Measurements from ENCODE around the gene PRR7. TPM values are rescaled to one million over a fixed set of nuclear protein-coding genes. Genes with fewer than 3 reads are reported as not detected.
"Not testable (repeated sequence)": the region's sequence is repeated elsewhere in the genome, so short reads cannot be mapped to it uniquely, and the experiment has no call there.

PRR7 gene
- total and polyA plus RNA-seq, 2 experiments from 2014 or later: 7.6 to 9.7 TPM

GRCh38 chr5:177484902-177485549, 38.4 kb downstream of the PRR7 start:
- Mint-ChIP-seq H3K36me3 (ENCODE audit: low read depth) (peaks cover 69% of the 10 kb centered on the region), H3K27ac (no peak overlapping the region), H3K9me3 (peaks cover 2% of the 10 kb centered on the region; the same call in 1 of the 3 replicates), H3K4me3 (no peak overlapping the region), H3K4me1 (peaks cover 2% of the 10 kb centered on the region; the same call in 2 of the 3 replicates), H3K27me3 (ENCODE audit: insufficient read depth, low read depth, poor library complexity) (peaks cover 23% of the 10 kb centered on the region)
- Histone ChIP-seq H3K27me3 (ENCODE audit: insufficient read depth) (no peaks in the 10 kb centered on the region), H4K20me1 (replicated peaks; ENCODE audit: insufficient read depth) (no peaks in the 10 kb centered on the region; the same call in 1 of the 2 replicates), H3K36me3 (ENCODE audit: insufficient read depth) (peaks cover 14% of the 10 kb centered on the region), H3K4me2 (no peak overlapping the region), H3K4me3 (no peak overlapping the region), H2AFZ (no peak overlapping the region), H3K4me1 (ENCODE audit: insufficient read depth) (no peaks in the 10 kb centered on the region), H3F3A (replicated peaks; ENCODE audit: low read depth) (0 out of 2 replicates have a peak, but pooled peaks cover 4% of the 10 kb centered on the region), H3K27ac (ENCODE audit: low read depth) (no peak overlapping the region), H3K9me2 (ENCODE audit: insufficient read depth) (no peaks in the 10 kb centered on the region), H3K79me2 (replicated peaks; ENCODE audit: insufficient read depth) (no peaks in the 10 kb centered on the region)
- ATAC-seq (peak; percentile 5), DNase-seq (ENCODE audit: low spot score) (no peak)
- TF ChIP-seq, protein P1, sequence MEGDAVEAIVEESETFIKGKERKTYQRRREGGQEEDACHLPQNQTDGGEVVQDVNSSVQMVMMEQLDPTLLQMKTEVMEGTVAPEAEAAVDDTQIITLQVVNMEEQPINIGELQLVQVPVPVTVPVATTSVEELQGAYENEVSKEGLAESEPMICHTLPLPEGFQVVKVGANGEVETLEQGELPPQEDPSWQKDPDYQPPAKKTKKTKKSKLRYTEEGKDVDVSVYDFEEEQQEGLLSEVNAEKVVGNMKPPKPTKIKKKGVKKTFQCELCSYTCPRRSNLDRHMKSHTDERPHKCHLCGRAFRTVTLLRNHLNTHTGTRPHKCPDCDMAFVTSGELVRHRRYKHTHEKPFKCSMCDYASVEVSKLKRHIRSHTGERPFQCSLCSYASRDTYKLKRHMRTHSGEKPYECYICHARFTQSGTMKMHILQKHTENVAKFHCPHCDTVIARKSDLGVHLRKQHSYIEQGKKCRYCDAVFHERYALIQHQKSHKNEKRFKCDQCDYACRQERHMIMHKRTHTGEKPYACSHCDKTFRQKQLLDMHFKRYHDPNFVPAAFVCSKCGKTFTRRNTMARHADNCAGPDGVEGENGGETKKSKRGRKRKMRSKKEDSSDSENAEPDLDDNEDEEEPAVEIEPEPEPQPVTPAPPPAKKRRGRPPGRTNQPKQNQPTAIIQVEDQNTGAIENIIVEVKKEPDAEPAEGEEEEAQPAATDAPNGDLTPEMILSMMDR (conservative IDR thresholded peaks at IDR 0.05; ENCODE audit: low read depth in 2 of 2): peak in 1 of 2 experiments; percentile 24; a peak in 2 of 4 replicates
- no peak for TF ChIP-seq STAT1 (IDR thresholded peaks at IDR 0.05; ENCODE audit: unreplicated experiment)
- TF ChIP-seq NANOG (IDR thresholded peaks at IDR 0.05; ENCODE audit: borderline replicate concordance): no peak
- 0 out of 2 replicates have a peak, but pooled peaks have one; percentile 16 for TF ChIP-seq POLR2AphosphoS5 (IDR thresholded peaks at IDR 0.05; ENCODE audit: low read depth)
- TF ChIP-seq ZNF114 (CRISPR knock-in tag; IDR thresholded peaks at IDR 0.05): no peak

GRCh38 chr5:177485753-177486152, 39.1 kb downstream of the PRR7 start:
- Mint-ChIP-seq H3K36me3 (ENCODE audit: low read depth) (peaks cover 77% of the 10 kb centered on the region), H3K27me3 (ENCODE audit: insufficient read depth, low read depth, poor library complexity) (peaks cover 28% of the 10 kb centered on the region)
- H2AFZ ChIP-seq; H3K9me2 ChIP-seq (ENCODE audit: insufficient read depth); H3K4me3 Mint-ChIP-seq; H3K4me1 Mint-ChIP-seq; ATAC-seq; H3K4me3 ChIP-seq; H3K4me2 ChIP-seq; H3F3A ChIP-seq (replicated peaks; ENCODE audit: low read depth); H3K4me1 ChIP-seq (ENCODE audit: insufficient read depth); H3K27me3 ChIP-seq (ENCODE audit: insufficient read depth); H3K27ac ChIP-seq (ENCODE audit: low read depth); H3K79me2 ChIP-seq (replicated peaks; ENCODE audit: insufficient read depth); H3K27ac Mint-ChIP-seq; H4K20me1 ChIP-seq (replicated peaks; ENCODE audit: insufficient read depth); DNase-seq (ENCODE audit: low spot score); H3K9me3 Mint-ChIP-seq: not testable (repeated sequence)
- peaks cover 14% of the 10 kb centered on the region for H3K36me3 ChIP-seq (ENCODE audit: insufficient read depth)

DNA sequence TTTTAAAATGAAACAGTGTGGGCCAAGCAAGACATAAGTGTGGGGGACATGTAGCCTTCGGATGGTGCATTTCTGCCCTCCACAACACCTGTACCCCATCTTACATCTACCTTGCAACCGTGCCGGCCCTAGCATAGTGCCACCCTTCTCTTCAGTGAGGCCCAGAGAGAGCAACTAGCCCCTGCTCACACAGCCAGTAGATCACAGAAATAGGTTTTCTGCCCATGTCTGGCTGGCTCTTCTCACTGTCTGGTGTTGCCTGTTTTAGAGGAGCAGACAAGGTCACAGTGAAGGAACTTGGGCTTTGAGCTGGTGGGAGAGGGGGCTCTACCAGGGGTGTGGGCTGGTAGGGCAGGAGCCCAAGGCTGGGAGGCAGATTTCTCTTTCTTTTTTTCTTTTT, 39.6 kb downstream of the PRR7 start:
- peaks cover 31% of the 10 kb centered on the region for H3K27me3 Mint-ChIP-seq (ENCODE audit: insufficient read depth, low read depth, poor library complexity)
- no peaks in the 10 kb centered on the region for H3K27me3 ChIP-seq (ENCODE audit: insufficient read depth)
- TF ChIP-seq EZH2 (IDR thresholded peaks at IDR 0.05; ENCODE audit: low read depth, unreplicated experiment): no peak
- TF ChIP-seq, protein P1 (conservative IDR thresholded peaks at IDR 0.05; ENCODE audit: low read depth in 2 of 2): no peak
- no peak overlapping the region for H3K27ac ChIP-seq (ENCODE audit: low read depth)
- H3K4me2 ChIP-seq: no peak overlapping the region
- peaks cover 14% of the 10 kb centered on the region for H3K36me3 ChIP-seq (ENCODE audit: insufficient read depth)
- no peak for ATAC-seq
- no peak for DNase-seq (ENCODE audit: low spot score)
- H3K9me3 Mint-ChIP-seq: peaks cover 2% of the 10 kb centered on the region; the same call in 1 of the 3 replicates
- peaks cover 80% of the 10 kb centered on the region for H3K36me3 Mint-ChIP-seq (ENCODE audit: low read depth)
- H3K4me1 ChIP-seq (ENCODE audit: insufficient read depth): peaks cover 4% of the 10 kb centered on the region; the same call in 1 of the 2 replicates
- H3K79me2 ChIP-seq (replicated peaks; ENCODE audit: insufficient read depth): no peaks in the 10 kb centered on the region
- no peak overlapping the region for H2AFZ ChIP-seq
- peaks cover 5% of the 10 kb centered on the region for H3K4me1 Mint-ChIP-seq
- no peaks in the 10 kb centered on the region for H3K9me2 ChIP-seq (ENCODE audit: insufficient read depth)
- no peak overlapping the region for H3K4me3 ChIP-seq
- no peak overlapping the region for H3K27ac Mint-ChIP-seq
- 0 out of 2 replicates have a peak, but pooled peaks cover 5% of the 10 kb centered on the region for H3F3A ChIP-seq (replicated peaks; ENCODE audit: low read depth)
- no peak overlapping the region for H3K4me3 Mint-ChIP-seq
- no peaks in the 10 kb centered on the region; the same call in 1 of the 2 replicates for H4K20me1 ChIP-seq (replicated peaks; ENCODE audit: insufficient read depth)

All from GM23338 (cell line).